Panc1 (cell line): ENCODE data around the gene RAPGEF5.

Experiments used
- POLR2AphosphoS5 ChIP-seq: IDR thresholded peaks from 2 replicates; pipeline ENCODE4 v1.6.1; 2012; ENCODE audit warnings: mild to moderate bottlenecking, low read depth, low read length, moderate library complexity
- SIN3A ChIP-seq: IDR thresholded peaks from 2 replicates; pipeline ENCODE4 v1.6.1; 2012; ENCODE audit warnings: low read depth, mild to moderate bottlenecking, low read length, moderate library complexity, borderline replicate concordance; ENCODE audit not compliant: insufficient read depth
- TF ChIP-seq, protein P1 (sequence below): fragments of 450-650 bp; IDR thresholded peaks from 2 replicates; pipeline ENCODE4 v1.5.1; 2017; ENCODE audit warnings: mild to moderate bottlenecking
- TF ChIP-seq, protein P2 (sequence below), 2 experiments: IDR thresholded peaks; 2 replicates each; pipeline ENCODE4 v1.6.1; 2011 to 2012; ENCODE audit warnings: low read depth in 2 of 2, control low read depth in 1 of 2, low read length in 1 of 2, mild to moderate bottlenecking in 1 of 2, moderate library complexity in 1 of 2; ENCODE audit not compliant: insufficient read depth in 1 of 2

DNA sequence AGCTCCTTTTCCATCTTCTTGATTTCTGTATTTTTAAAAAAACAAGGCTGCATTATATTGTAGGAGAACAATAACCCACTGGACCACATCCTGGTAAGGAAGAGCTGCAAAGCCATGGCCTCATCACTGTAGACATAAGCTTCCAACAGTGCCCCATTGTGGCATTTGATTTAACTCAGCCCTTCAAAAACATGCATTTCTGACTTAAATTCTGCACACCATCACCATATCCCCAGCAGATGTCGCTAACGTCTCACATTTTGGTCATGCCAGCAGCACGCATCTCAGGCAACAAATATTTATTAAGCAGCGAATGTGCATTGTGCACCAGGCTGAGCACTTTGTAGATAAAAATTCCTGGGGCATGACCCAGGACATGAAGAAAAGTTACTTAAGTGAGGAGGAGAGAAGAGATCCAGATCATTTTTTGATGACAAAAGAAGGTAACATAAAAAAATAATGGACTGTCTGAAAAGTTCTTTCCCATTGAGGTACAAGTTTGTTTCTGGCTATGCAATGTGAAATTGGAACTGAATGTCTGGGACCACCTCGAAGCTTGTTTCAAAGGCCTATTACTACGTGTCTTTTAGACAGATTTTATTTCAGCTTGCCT lies 246.6 kb downstream of the RAPGEF5 start:
- TF ChIP-seq, protein P1, sequence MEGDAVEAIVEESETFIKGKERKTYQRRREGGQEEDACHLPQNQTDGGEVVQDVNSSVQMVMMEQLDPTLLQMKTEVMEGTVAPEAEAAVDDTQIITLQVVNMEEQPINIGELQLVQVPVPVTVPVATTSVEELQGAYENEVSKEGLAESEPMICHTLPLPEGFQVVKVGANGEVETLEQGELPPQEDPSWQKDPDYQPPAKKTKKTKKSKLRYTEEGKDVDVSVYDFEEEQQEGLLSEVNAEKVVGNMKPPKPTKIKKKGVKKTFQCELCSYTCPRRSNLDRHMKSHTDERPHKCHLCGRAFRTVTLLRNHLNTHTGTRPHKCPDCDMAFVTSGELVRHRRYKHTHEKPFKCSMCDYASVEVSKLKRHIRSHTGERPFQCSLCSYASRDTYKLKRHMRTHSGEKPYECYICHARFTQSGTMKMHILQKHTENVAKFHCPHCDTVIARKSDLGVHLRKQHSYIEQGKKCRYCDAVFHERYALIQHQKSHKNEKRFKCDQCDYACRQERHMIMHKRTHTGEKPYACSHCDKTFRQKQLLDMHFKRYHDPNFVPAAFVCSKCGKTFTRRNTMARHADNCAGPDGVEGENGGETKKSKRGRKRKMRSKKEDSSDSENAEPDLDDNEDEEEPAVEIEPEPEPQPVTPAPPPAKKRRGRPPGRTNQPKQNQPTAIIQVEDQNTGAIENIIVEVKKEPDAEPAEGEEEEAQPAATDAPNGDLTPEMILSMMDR = peak; percentile 88
- no peak for TF ChIP-seq POLR2AphosphoS5
- TF ChIP-seq, protein P2, sequence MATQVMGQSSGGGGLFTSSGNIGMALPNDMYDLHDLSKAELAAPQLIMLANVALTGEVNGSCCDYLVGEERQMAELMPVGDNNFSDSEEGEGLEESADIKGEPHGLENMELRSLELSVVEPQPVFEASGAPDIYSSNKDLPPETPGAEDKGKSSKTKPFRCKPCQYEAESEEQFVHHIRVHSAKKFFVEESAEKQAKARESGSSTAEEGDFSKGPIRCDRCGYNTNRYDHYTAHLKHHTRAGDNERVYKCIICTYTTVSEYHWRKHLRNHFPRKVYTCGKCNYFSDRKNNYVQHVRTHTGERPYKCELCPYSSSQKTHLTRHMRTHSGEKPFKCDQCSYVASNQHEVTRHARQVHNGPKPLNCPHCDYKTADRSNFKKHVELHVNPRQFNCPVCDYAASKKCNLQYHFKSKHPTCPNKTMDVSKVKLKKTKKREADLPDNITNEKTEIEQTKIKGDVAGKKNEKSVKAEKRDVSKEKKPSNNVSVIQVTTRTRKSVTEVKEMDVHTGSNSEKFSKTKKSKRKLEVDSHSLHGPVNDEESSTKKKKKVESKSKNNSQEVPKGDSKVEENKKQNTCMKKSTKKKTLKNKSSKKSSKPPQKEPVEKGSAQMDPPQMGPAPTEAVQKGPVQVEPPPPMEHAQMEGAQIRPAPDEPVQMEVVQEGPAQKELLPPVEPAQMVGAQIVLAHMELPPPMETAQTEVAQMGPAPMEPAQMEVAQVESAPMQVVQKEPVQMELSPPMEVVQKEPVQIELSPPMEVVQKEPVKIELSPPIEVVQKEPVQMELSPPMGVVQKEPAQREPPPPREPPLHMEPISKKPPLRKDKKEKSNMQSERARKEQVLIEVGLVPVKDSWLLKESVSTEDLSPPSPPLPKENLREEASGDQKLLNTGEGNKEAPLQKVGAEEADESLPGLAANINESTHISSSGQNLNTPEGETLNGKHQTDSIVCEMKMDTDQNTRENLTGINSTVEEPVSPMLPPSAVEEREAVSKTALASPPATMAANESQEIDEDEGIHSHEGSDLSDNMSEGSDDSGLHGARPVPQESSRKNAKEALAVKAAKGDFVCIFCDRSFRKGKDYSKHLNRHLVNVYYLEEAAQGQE (IDR thresholded peaks at IDR 0.05; ENCODE audit: insufficient read depth in 1 of 2, low read depth in 2 of 2, low read length in 1 of 2) = no peak
- no peak for TF ChIP-seq SIN3A
